GM12878 (cell line): ENCODE data around the gene WDR91. TPM values are rescaled to one million over a fixed set of nuclear protein-coding genes. Genes with fewer than 3 reads are reported as not detected.

Experiments used
- ATAC-seq: fragments of 200-7000 bp; cut with Tn5 transposase; 3 replicates; pipeline ENCODE4 v1.9.1; 2020; ENCODE audit warnings: mild to moderate bottlenecking, moderate library complexity
- BruUV-seq: library from RNA; stranded (reverse); fragments of 400-500 nt; replicated peaks from 2 replicates; lab custom pipeline; 2021; lab: Mats Ljungman, UMichigan
- CTCF ChIA-PET: fragments of 300-600 bp; sonication (Branson Sonifier 250); formaldehyde crosslinking; extraction: SDS; loops from one replicate; lab custom pipeline; 2021; ENCODE audit warnings: inconsistent platforms; lab: Yijun Ruan, JAX
- POLR2A ChIA-PET: fragments of 350-600 bp; formaldehyde crosslinking; extraction: SDS; loops from one replicate; lab custom pipeline; 2021; ENCODE audit warnings: inconsistent platforms; lab: Charles Lee
- RAD21 ChIA-PET: fragments of 300-600 bp; sonication (Branson Sonifier 250); formaldehyde crosslinking; loops from one replicate; lab custom pipeline; 2023; ENCODE audit warnings: antibody characterized with exemption; ENCODE audit not compliant: unreplicated experiment; lab: Charles Lee
- SMC1A ChIA-PET: fragments of 300-600 bp; sonication (Branson Sonifier 250); formaldehyde crosslinking; loops from one replicate; lab custom pipeline; 2023; ENCODE audit not compliant: unreplicated experiment, uncharacterized antibody; lab: Charles Lee
- DNase-seq: peaks from one replicate; pipeline ENCODE4 v3.0.0-alpha.2; 2011; ENCODE audit warnings: low read depth, low spot score
- FAIRE-seq: peaks from 3 replicates; lab custom pipeline; 2011; peaks lifted over from hg19 to GRCh38; lab: Jason Lieb, UNC
- H2AFZ ChIP-seq: 2 replicates; pipeline ENCODE4 v1.6.0; 2011; ENCODE audit warnings: low read depth, low read length, control low read depth; ENCODE audit not compliant: control insufficient read depth
- H3K27ac ChIP-seq: 2 replicates; pipeline ENCODE4 v1.5.1; 2011; ENCODE audit warnings: control low read depth; ENCODE audit not compliant: control insufficient read depth, insufficient read depth
- H3K27me3 ChIP-seq, 2 experiments: replicated peaks in 1 of 2; 2 replicates each; pipeline versions ENCODE4 v1.6.0 to v1.6.1; 2011; ENCODE audit warnings: low read length in 1 of 2; ENCODE audit not compliant: control insufficient read depth in 2 of 2, insufficient read depth in 2 of 2
- H3K36me3 ChIP-seq, 2 experiments: 2 replicates each; pipeline ENCODE4 v1.5.1; 2011; ENCODE audit warnings: low read length in 1 of 2; ENCODE audit not compliant: control insufficient read depth in 2 of 2, insufficient read depth in 2 of 2
- H3K4me1 ChIP-seq: 2 replicates; pipeline ENCODE4 v1.6.1; 2011; ENCODE audit warnings: mild to moderate bottlenecking, low read length, moderate library complexity, mixed read lengths; ENCODE audit not compliant: control insufficient read depth, insufficient read depth
- H3K4me2 ChIP-seq: 2 replicates; pipeline ENCODE4 v1.6.0; 2011; ENCODE audit warnings: control low read depth; ENCODE audit not compliant: control insufficient read depth, insufficient read depth
- H3K4me3 ChIP-seq: fragments of 200-600 bp; sonication (generic); 2 replicates; pipeline ENCODE4 v1.5.1; 2016
- H3K79me2 ChIP-seq: 2 replicates; pipeline ENCODE4 v1.6.0; 2011; ENCODE audit warnings: low read length; ENCODE audit not compliant: control insufficient read depth, insufficient read depth
- H3K9ac ChIP-seq: 2 replicates; pipeline ENCODE4 v1.8.0; 2011; ENCODE audit warnings: low read length, control low read depth, mixed read lengths; ENCODE audit not compliant: control insufficient read depth, insufficient read depth
- H3K9me3 ChIP-seq: replicated peaks from 3 replicates; pipeline ENCODE4 v1.5.1; 2011; ENCODE audit warnings: mild to moderate bottlenecking, low read length; ENCODE audit not compliant: control insufficient read depth, insufficient read depth
- H4K20me1 ChIP-seq: 2 replicates; pipeline ENCODE4 v1.6.0; 2011; ENCODE audit not compliant: control insufficient read depth, insufficient read depth
- CBX5 ChIP-seq: sonication (generic); IDR thresholded peaks from 2 replicates; pipeline ENCODE4 v1.6.1; 2016; ENCODE audit warnings: low read depth, moderate library complexity, mild to moderate bottlenecking, inconsistent platforms
- CHD4 ChIP-seq: fragments of 200-600 bp; sonication (generic); IDR thresholded peaks from 2 replicates; pipeline ENCODE4 v1.6.1; 2016; ENCODE audit warnings: mild to moderate bottlenecking
- CTCF ChIP-seq, 3 experiments: IDR thresholded peaks in 2 of 3; conservative IDR thresholded peaks in 1 of 3; 2 replicates each; pipeline ENCODE4 v1.5.1; 2011; ENCODE audit warnings: low read depth in 3 of 3, low read length in 3 of 3, mild to moderate bottlenecking in 3 of 3, control low read depth in 2 of 3, moderate library complexity in 2 of 3, inconsistent platforms in 1 of 3, mixed read lengths in 1 of 3; ENCODE audit not compliant: control insufficient read depth in 2 of 3, insufficient read depth in 1 of 3; ENCODE audit errors: extremely low read depth in 1 of 3
- DPF2 ChIP-seq: fragments of 450-650 bp; IDR thresholded peaks from 2 replicates; pipeline ENCODE4 v1.6.1; 2017; ENCODE audit warnings: mild to moderate bottlenecking
- FOXM1 ChIP-seq: IDR thresholded peaks from 2 replicates; pipeline ENCODE4 v1.6.1; 2012; ENCODE audit warnings: low read depth, mild to moderate bottlenecking, inconsistent platforms, low read length, moderate library complexity
- MEF2B ChIP-seq: fragments of 450-650 bp; IDR thresholded peaks from 2 replicates; pipeline ENCODE4 v1.6.1; 2018; ENCODE audit warnings: mild to moderate bottlenecking, moderate library complexity; ENCODE audit not compliant: partially characterized antibody, poor library complexity, severe bottlenecking
- MYC ChIP-seq: IDR thresholded peaks from 2 replicates; pipeline ENCODE4 v1.6.1; 2011; ENCODE audit warnings: mild to moderate bottlenecking, low read length, moderate library complexity, inconsistent platforms; ENCODE audit not compliant: insufficient read depth, insufficient replicate concordance, insufficient read length, severe bottlenecking
- NFIC ChIP-seq: IDR thresholded peaks from 2 replicates; pipeline ENCODE4 v1.6.1; 2012; ENCODE audit warnings: low read depth, mild to moderate bottlenecking, inconsistent platforms, low read length, moderate library complexity
- NRF1 ChIP-seq: conservative IDR thresholded peaks from 2 replicates; pipeline ENCODE4 v1.6.1; 2011; ENCODE audit warnings: mild to moderate bottlenecking, low read depth, low read length, improper control_type of control experiment
- SIX5 ChIP-seq: IDR thresholded peaks from 2 replicates; pipeline ENCODE4 v1.6.1; 2011; ENCODE audit warnings: mild to moderate bottlenecking, low read depth, low read length, moderate library complexity; ENCODE audit not compliant: severe bottlenecking
- SUPT20H ChIP-seq: IDR thresholded peaks from 2 replicates; pipeline ENCODE4 v1.6.1; 2011; ENCODE audit warnings: low read depth, mild to moderate bottlenecking, low read length, moderate library complexity, borderline replicate concordance; ENCODE audit not compliant: control insufficient read depth
- YBX1 ChIP-seq: fragments of 450-650 bp; IDR thresholded peaks from 2 replicates; pipeline ENCODE4 v1.6.1; 2016; ENCODE audit warnings: antibody characterized with exemption
- ZNF207 ChIP-seq: fragments of 450-650 bp; IDR thresholded peaks from 2 replicates; pipeline ENCODE4 v1.6.1; 2014; ENCODE audit warnings: antibody characterized with exemption, mild to moderate bottlenecking, borderline replicate concordance
- WGBS: methylation state at CpG from one replicate; pipeline ENCODE4 v1.1.6; 2016; ENCODE audit warnings: low lambda C conversion rate; ENCODE audit not compliant: insufficient replicate concordance, insufficient coverage; ENCODE audit errors: missing lambda C conversion rate; 5-methylcytosine and 5-hydroxymethylcytosine counted together
- in situ Hi-C: fragments of 300-500 bp; cut with MboI; formaldehyde crosslinking; loops from 9 replicates; pipeline ENCODE4 v1.14.3; 2018; ENCODE audit warnings: mixed read lengths
- intact Hi-C: fragments of 100-400 bp; cut with micrococcal nuclease; formaldehyde crosslinking; loops from one replicate; pipeline ENCODE4 v1.14.2; 2022; ENCODE audit not compliant: unreplicated experiment
- polyA plus RNA-seq, 11 experiments: library from polyadenylated mRNA; depleted of rRNA in 4 of 11; unstranded in 6 of 11; stranded (reverse) in 5 of 11; fragments of >200 nt; fragmentation: Nextera tagmentation in 4 of 11; fragmentation: Illumina TruSeq in 1 of 11; extraction: Ambion mirVana in 4 of 11; extraction: Trizol in 1 of 11; gene quantifications; 1 replicate in 1 of 11; 2 replicates in 10 of 11; pipeline versions ENCODE4 v1.2.1 to v1.2.3, GENCODE V29; 2011 to 2016; ENCODE audit warnings: inconsistent platforms in 2 of 11, missing spikeins in 2 of 11, low read depth in 1 of 11
- total RNA-seq, 4 experiments: library from RNA; depleted of rRNA in 3 of 4; stranded (reverse); fragments of >200 nt in 3 of 4; fragmentation: Illumina TruSeq in 1 of 4; extraction: Trizol in 1 of 4; gene quantifications; 2 replicates each; pipeline versions ENCODE4 v1.2.1 to v1.2.3, GENCODE V29; 2013 to 2021
- TF ChIP-seq, protein P1 (sequence below): fragments of 150-350 bp; IDR thresholded peaks from 2 replicates; pipeline ENCODE4 v1.6.1; 2016; ENCODE audit warnings: low read depth, low read length

WDR91 gene
- total and polyA plus RNA-seq, 10 of the 15 experiments (the other 5 are each of a cell fraction or from before 2014, with no cell fraction given) = 7.6 to 83.3 (median 16.5) TPM

DNA sequence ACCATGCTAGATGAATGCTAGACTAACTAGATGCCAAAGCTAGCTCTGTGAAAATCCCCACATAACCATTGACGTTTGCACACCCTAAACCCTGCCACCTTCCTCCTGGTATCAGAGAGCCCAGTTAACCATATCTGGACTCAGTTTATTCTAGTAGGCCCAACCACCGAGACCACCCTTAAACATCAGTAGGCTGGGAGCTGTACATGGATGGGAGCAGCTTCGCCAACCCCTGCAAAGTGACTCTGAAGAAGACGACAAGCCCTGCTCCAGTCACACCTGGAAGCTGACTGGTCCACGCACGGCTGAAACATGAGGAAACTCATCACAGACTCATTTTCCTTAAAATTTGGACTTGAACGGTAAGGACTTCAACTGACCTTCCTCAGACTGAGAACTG, 36.4 kb downstream of the WDR91 start:
- DNase-seq = no peak
- Histone ChIP-seq H3K4me3 (peak overlapping the region; percentile 40; the same call in 1 of the 2 replicates), H3K9ac (no peak overlapping the region), H2AFZ (no peak overlapping the region), H3K4me2 (0 out of 2 replicates have a peak overlapping the region, but pooled peaks have one; percentile 4), H3K27me3 (no peaks in the 10 kb centered on the region), H3K27ac (no peak overlapping the region), H3K36me3 (peaks cover 4 to 23% of the 10 kb centered on the region in 2 experiments), H4K20me1 (no peaks in the 10 kb centered on the region), H3K9me3 (peaks cover 23% of the 10 kb centered on the region), H3K79me2 (peaks cover 66% of the 10 kb centered on the region), H3K4me1 (peaks cover 5% of the 10 kb centered on the region)
- SMC1A ChIA-PET = interaction anchor here (0.6 to 13.1 kb wide), 13 partner anchors 12 to 255 kb away, joined by 3 to 158 read pairs (median 7); partner anchors contain the start of genes TMEM140 and WDR91
- no peak for ATAC-seq
- CTCF ChIA-PET = interaction anchor here (0.9 to 12.2 kb wide), 10 partner anchors 13 to 229 kb away, joined by 3 to 135 read pairs (median 8); partner anchors contain the start of genes TMEM140 and WDR91
- in situ Hi-C loops (no loop called here), intact Hi-C loops (loop anchor here (5.0 kb wide), 1 partner anchor 528 kb away; the partner anchor contains the start of gene BPGM)
- RAD21 ChIA-PET = interaction anchor here (1.2 to 11.6 kb wide), 6 partner anchors 11 to 241 kb away, joined by 3 to 151 read pairs (median 68); partner anchors contain the start of genes AGBL3 and WDR91
- POLR2A ChIA-PET = interaction anchor here (1.0 to 12.2 kb wide), 8 partner anchors 12 to 188 kb away, joined by 3 to 155 read pairs (median 8); partner anchors contain the start of genes AGBL3 and WDR91
- WGBS = 99% methylated on average over 7 of the region's 7 CpGs
- no TSS peak for BruUV-seq
- FAIRE-seq = no peak
- TF ChIP-seq DPF2 (no peak), CBX5 (no peak), CTCF (IDR thresholded peaks at IDR 0.05 in 2 of 3, conservative IDR thresholded peaks at IDR 0.05 in 1 of 3; ENCODE audit: control insufficient read depth in 2 of 3, extremely low read depth in 1 of 3, insufficient read depth in 1 of 3, low read depth in 3 of 3, low read length in 3 of 3) (no peak), MEF2B (no peak), CHD4 (no peak), SUPT20H (no peak), SIX5 (no peak), NRF1 (no peak), ZNF207 (no peak), NFIC (no peak), YBX1 (no peak), MYC (no peak), FOXM1 (no peak)
- TF ChIP-seq, protein P1, sequence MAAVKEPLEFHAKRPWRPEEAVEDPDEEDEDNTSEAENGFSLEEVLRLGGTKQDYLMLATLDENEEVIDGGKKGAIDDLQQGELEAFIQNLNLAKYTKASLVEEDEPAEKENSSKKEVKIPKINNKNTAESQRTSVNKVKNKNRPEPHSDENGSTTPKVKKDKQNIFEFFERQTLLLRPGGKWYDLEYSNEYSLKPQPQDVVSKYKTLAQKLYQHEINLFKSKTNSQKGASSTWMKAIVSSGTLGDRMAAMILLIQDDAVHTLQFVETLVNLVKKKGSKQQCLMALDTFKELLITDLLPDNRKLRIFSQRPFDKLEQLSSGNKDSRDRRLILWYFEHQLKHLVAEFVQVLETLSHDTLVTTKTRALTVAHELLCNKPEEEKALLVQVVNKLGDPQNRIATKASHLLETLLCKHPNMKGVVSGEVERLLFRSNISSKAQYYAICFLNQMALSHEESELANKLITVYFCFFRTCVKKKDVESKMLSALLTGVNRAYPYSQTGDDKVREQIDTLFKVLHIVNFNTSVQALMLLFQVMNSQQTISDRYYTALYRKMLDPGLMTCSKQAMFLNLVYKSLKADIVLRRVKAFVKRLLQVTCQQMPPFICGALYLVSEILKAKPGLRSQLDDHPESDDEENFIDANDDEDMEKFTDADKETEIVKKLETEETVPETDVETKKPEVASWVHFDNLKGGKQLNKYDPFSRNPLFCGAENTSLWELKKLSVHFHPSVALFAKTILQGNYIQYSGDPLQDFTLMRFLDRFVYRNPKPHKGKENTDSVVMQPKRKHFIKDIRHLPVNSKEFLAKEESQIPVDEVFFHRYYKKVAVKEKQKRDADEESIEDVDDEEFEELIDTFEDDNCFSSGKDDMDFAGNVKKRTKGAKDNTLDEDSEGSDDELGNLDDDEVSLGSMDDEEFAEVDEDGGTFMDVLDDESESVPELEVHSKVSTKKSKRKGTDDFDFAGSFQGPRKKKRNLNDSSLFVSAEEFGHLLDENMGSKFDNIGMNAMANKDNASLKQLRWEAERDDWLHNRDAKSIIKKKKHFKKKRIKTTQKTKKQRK = no peak
